DND-41 (cell line): ENCODE measurements around the gene MACROD1.

ENCODE experiments used
- ATAC-seq: fragments of 200-7000 bp; cut with Tn5 transposase; 3 replicates; pipeline ENCODE4 v1.9.1; 2021; ENCODE audit warnings: low read depth; ENCODE audit not compliant: insufficient read depth
- DNase-seq: peaks from one replicate; pipeline ENCODE4 v3.0.0-alpha.2; 2020
- H2AFZ ChIP-seq: 2 replicates; pipeline ENCODE4 v1.6.0; 2012; ENCODE audit warnings: low read depth, low read length
- H3K27ac ChIP-seq: 2 replicates; pipeline ENCODE4 v1.5.1; 2012; ENCODE audit warnings: low read length, inconsistent platforms
- H3K27me3 ChIP-seq: fragments of 200-600 bp; sonication (generic); 2 replicates; pipeline ENCODE4 v1.6.0; 2012; ENCODE audit warnings: low read length, mild to moderate bottlenecking, inconsistent platforms; ENCODE audit not compliant: insufficient read depth, poor library complexity
- H3K36me3 ChIP-seq: 2 replicates; pipeline ENCODE4 v1.5.1; 2012; ENCODE audit warnings: low read length, inconsistent platforms; ENCODE audit not compliant: insufficient read depth
- H3K4me1 ChIP-seq: 2 replicates; pipeline ENCODE4 v1.5.1; 2012; ENCODE audit warnings: mild to moderate bottlenecking, low read length; ENCODE audit not compliant: insufficient read depth
- H3K4me2 ChIP-seq: 2 replicates; pipeline ENCODE4 v1.6.0; 2012; ENCODE audit warnings: mild to moderate bottlenecking, moderate library complexity, low read length, inconsistent platforms; ENCODE audit not compliant: insufficient read depth
- H3K4me3 ChIP-seq, 2 experiments: fragments of 200-600 bp in 1 of 2; shearing (Covaris generic) in 1 of 2; 2 replicates each; pipeline ENCODE4 v1.5.1; 2012 to 2016; ENCODE audit warnings: inconsistent platforms in 2 of 2, low read length in 2 of 2, mild to moderate bottlenecking in 2 of 2, low read depth in 1 of 2, moderate library complexity in 1 of 2
- H3K79me2 ChIP-seq: 2 replicates; pipeline ENCODE4 v1.6.0; 2012; ENCODE audit warnings: low read length, inconsistent platforms; ENCODE audit not compliant: insufficient read depth
- H3K9ac ChIP-seq: 2 replicates; pipeline ENCODE4 v1.6.0; 2012; ENCODE audit warnings: low read depth, mild to moderate bottlenecking, inconsistent platforms, low read length, moderate library complexity
- H3K9me3 ChIP-seq: 2 replicates; pipeline ENCODE4 v1.5.1; 2012; ENCODE audit warnings: low read length, moderate library complexity, mild to moderate bottlenecking, inconsistent platforms; ENCODE audit not compliant: insufficient read depth, severe bottlenecking
- H4K20me1 ChIP-seq: 2 replicates; pipeline ENCODE4 v1.6.0; 2012; ENCODE audit warnings: low read length; ENCODE audit not compliant: insufficient read depth
- EZH2 ChIP-seq: IDR thresholded peaks from 3 replicates; pipeline ENCODE4 v1.6.1; 2012; ENCODE audit warnings: borderline replicate concordance, low read depth, mild to moderate bottlenecking, moderate library complexity, low read length, inconsistent platforms; ENCODE audit not compliant: severe bottlenecking
- TF ChIP-seq, protein P1 (sequence below): IDR thresholded peaks from 2 replicates; pipeline ENCODE4 v1.5.1; 2012; ENCODE audit warnings: borderline replicate concordance, low read length, moderate library complexity, mild to moderate bottlenecking; ENCODE audit not compliant: poor library complexity, severe bottlenecking; ENCODE audit errors: extremely low read depth

Gene MACROD1

DNA sequence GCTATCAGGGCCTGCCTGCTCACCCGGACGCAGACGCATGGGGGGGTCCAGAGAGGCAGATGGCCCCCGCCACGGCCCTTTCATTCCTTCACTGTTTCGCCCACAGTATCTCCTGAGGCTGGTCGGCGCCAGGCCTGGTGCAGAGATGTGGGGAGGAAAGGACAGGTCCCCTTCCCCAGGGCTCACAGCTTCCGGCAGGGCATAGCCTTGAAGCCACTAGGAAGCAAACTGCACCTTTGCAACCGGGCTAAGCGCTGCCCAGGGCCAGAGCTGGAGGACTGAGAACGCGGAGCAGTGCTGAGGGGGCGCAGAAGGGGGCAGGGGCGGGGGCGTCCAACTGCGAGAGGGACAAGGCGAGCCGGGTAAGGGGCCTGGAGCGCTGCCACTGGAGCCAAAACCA, 150.4 kb downstream of the MACROD1 start:
- DNase-seq, result no peak
- TF ChIP-seq EZH2, result no peak
- TF ChIP-seq, protein P1, sequence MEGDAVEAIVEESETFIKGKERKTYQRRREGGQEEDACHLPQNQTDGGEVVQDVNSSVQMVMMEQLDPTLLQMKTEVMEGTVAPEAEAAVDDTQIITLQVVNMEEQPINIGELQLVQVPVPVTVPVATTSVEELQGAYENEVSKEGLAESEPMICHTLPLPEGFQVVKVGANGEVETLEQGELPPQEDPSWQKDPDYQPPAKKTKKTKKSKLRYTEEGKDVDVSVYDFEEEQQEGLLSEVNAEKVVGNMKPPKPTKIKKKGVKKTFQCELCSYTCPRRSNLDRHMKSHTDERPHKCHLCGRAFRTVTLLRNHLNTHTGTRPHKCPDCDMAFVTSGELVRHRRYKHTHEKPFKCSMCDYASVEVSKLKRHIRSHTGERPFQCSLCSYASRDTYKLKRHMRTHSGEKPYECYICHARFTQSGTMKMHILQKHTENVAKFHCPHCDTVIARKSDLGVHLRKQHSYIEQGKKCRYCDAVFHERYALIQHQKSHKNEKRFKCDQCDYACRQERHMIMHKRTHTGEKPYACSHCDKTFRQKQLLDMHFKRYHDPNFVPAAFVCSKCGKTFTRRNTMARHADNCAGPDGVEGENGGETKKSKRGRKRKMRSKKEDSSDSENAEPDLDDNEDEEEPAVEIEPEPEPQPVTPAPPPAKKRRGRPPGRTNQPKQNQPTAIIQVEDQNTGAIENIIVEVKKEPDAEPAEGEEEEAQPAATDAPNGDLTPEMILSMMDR, result no peak
- Histone ChIP-seq H3K9me3 (no peaks in the 10 kb centered on the region), H3K4me1 (no peaks in the 10 kb centered on the region), H3K79me2 (no peaks in the 10 kb centered on the region), H3K27me3 (no peaks in the 10 kb centered on the region), H3K36me3 (no peaks in the 10 kb centered on the region; the same call in 1 of the 2 replicates), H3K27ac (no peak overlapping the region), H3K9ac (no peak overlapping the region), H2AFZ (no peak overlapping the region), H4K20me1 (peaks cover 32% of the 10 kb centered on the region), H3K4me2 (no peak overlapping the region), H3K4me3 (no peak overlapping the region)
- ATAC-seq, result no peak

DNA sequence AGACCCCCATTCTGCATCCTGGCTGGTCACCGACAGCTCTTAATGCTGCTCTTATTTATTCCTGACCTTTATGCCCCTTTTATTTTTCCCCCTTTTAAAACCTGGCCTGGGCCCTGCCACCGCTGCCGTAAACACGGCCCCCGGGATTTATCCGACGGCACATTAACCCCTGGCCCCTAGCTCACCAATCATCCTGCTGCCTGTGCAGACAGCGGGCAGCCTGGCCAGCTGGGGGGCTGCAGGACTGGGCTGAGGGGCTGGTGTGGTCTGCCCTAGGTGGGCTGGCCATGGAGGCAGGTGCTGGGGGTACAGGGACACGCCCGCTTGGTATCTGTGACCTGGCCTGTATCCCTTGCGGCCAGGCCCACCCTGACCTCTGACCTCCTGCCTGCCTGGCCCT, 151.6 kb downstream of the MACROD1 start:
- Histone ChIP-seq H4K20me1 (peaks cover 22% of the 10 kb centered on the region), H3K36me3 (peaks cover 4% of the 10 kb centered on the region; the same call in 1 of the 2 replicates), H3K9ac (no peak overlapping the region), H3K4me3 (no peak overlapping the region), H3K27ac (no peak overlapping the region), H3K27me3 (no peaks in the 10 kb centered on the region), H3K79me2 (no peaks in the 10 kb centered on the region), H3K4me2 (no peak overlapping the region), H2AFZ (no peak overlapping the region), H3K9me3 (peaks cover 3% of the 10 kb centered on the region), H3K4me1 (no peaks in the 10 kb centered on the region)
- ATAC-seq (no peak), DNase-seq (no peak)
- TF ChIP-seq, protein P1, result no peak
- no peak for TF ChIP-seq EZH2

DNA sequence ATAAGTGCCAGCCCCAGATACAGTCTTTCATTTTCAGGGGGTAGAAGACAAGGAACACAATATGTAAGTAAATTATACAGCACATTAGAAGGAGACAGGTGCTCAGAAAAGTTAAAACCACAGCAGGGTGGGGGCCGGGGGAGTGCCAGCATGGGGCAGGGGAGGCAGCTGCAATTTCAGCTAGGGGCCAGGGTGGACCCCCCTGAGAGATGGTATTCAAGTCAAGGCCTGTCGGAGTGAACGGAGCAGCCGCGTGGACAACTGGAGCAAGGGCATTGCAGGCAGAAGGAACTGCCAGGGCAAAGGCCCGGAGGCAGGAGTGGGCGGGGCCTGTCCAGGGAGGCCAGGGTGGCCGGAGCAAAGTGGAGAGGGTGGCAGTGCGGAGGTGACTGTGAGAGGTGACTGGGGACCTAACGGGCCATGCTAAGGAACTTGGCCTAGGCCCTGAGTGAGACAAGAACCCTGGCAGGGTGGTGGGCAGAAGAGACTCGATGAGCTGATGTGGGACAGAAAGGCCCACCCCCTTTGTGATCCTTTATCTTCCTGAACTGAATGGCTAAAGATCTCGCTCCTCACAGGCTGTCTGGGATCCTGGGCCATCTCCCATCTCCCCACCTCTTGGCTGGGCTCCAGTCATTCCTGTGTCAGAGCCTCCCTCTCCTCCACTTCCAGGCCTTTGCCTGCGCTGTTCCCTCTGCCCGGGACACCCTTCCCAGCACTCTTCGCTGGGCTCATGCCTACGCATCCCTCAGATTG, 152.6 kb downstream of the MACROD1 start:
- DNase-seq, result no peak
- ATAC-seq, result peak; percentile 24; the same call in 1 of the 3 replicates
- Histone ChIP-seq H3K27me3 (no peaks in the 10 kb centered on the region), H2AFZ (no peak overlapping the region), H3K4me2 (no peak overlapping the region), H3K36me3 (peaks cover 4% of the 10 kb centered on the region; the same call in 1 of the 2 replicates), H4K20me1 (peaks cover 14% of the 10 kb centered on the region), H3K27ac (no peak overlapping the region), H3K9me3 (peaks cover 3% of the 10 kb centered on the region), H3K79me2 (no peaks in the 10 kb centered on the region), H3K4me1 (no peaks in the 10 kb centered on the region), H3K9ac (no peak overlapping the region), H3K4me3 (no peak overlapping the region)
- no peak for TF ChIP-seq EZH2
- TF ChIP-seq, protein P1, result no peak
